OCI-LY7 (cell line): ENCODE data around the gene MOGAT3. TPM values are rescaled to one million over a fixed set of nuclear protein-coding genes. Genes with fewer than 3 reads are reported as not detected.

Experiments
- BruUV-seq: library from RNA; stranded (reverse); fragments of 400-500 nt; replicated peaks from 2 replicates; lab custom pipeline; 2021; lab: Mats Ljungman, UMichigan
- CTCF ChIA-PET: fragments of 300-600 bp; sonication (Branson Sonifier 250); formaldehyde crosslinking; loops from one replicate; lab custom pipeline; 2022; ENCODE audit warnings: antibody characterized with exemption; ENCODE audit not compliant: unreplicated experiment; lab: Charles Lee
- POLR2A ChIA-PET: fragments of 300-600 bp; sonication (Branson Sonifier 250); formaldehyde crosslinking; loops from one replicate; lab custom pipeline; 2022; ENCODE audit warnings: antibody characterized with exemption; lab: Charles Lee
- DNase-seq: peaks from one replicate; pipeline ENCODE4 v3.0.0-alpha.2; 2015; ENCODE audit warnings: low spot score
- H2AFZ ChIP-seq: fragments of 200-600 bp; sonication (generic), shearing (Covaris generic); 2 replicates; pipeline ENCODE4 v1.6.1; 2014; ENCODE audit warnings: mild to moderate bottlenecking, antibody characterized with exemption, low read length, moderate library complexity
- H3K27ac ChIP-seq: fragments of 200-600 bp; sonication (generic); 2 replicates; pipeline ENCODE4 v1.5.1; 2014; ENCODE audit warnings: mixed run types, low read depth, mild to moderate bottlenecking, moderate library complexity, low read length, inconsistent platforms; ENCODE audit not compliant: poor library complexity, severe bottlenecking
- H3K36me3 ChIP-seq: fragments of 200-600 bp; sonication (generic); 2 replicates; pipeline ENCODE4 v1.6.1; 2014; ENCODE audit warnings: mild to moderate bottlenecking, antibody characterized with exemption, low read length, moderate library complexity, mixed read lengths; ENCODE audit not compliant: insufficient read depth
- H3K4me1 ChIP-seq: fragments of 200-600 bp; sonication (generic); 2 replicates; pipeline ENCODE4 v1.5.1; 2014; ENCODE audit warnings: mild to moderate bottlenecking, low read length; ENCODE audit not compliant: insufficient read depth, poor library complexity, severe bottlenecking
- H3K4me2 ChIP-seq: fragments of 200-600 bp; sonication (generic); 2 replicates; pipeline ENCODE4 v1.6.1; 2014; ENCODE audit warnings: mild to moderate bottlenecking, low read length
- H3K4me3 ChIP-seq: fragments of 200-600 bp; sonication (generic); 2 replicates; pipeline ENCODE4 v1.5.1; 2014; ENCODE audit warnings: mild to moderate bottlenecking, low read depth, low read length; ENCODE audit not compliant: poor library complexity, severe bottlenecking
- H3K79me2 ChIP-seq: fragments of 200-600 bp; sonication (generic); 2 replicates; pipeline ENCODE4 v1.6.1; 2016; ENCODE audit warnings: low read depth, mild to moderate bottlenecking, low read length, moderate library complexity, mixed read lengths; ENCODE audit not compliant: insufficient read depth
- H3K9me2 ChIP-seq: fragments of 200-600 bp; sonication (generic); 2 replicates; pipeline ENCODE4 v1.6.1; 2016; ENCODE audit warnings: mild to moderate bottlenecking, low read length, mixed read lengths; ENCODE audit not compliant: insufficient read depth
- H3K9me3 ChIP-seq: fragments of 200-600 bp; sonication (generic); 2 replicates; pipeline ENCODE4 v1.6.1; 2014; ENCODE audit warnings: mild to moderate bottlenecking, mixed run types, low read length, mixed read lengths
- H4K20me1 ChIP-seq: fragments of 200-600 bp; sonication (generic); 2 replicates; pipeline ENCODE4 v1.6.1; 2014; ENCODE audit warnings: mild to moderate bottlenecking, antibody characterized with exemption, low read length, moderate library complexity, mixed read lengths; ENCODE audit not compliant: insufficient read depth
- CTCF ChIP-seq: fragments of 200-600 bp; sonication (generic); conservative IDR thresholded peaks from 2 replicates; pipeline ENCODE4 v1.5.1; 2014; ENCODE audit warnings: mild to moderate bottlenecking, antibody characterized with exemption, low read length, moderate library complexity, mixed read lengths
- EZH2phosphoT487 ChIP-seq: fragments of 200-600 bp; sonication (generic); IDR thresholded peaks from 2 replicates; pipeline ENCODE4 v1.6.1; 2018; ENCODE audit warnings: low read depth, borderline replicate concordance, mild to moderate bottlenecking, mixed run types, antibody characterized with exemption, low read length, moderate library complexity, mixed read lengths
- intact Hi-C: fragments of 100-400 bp; cut with micrococcal nuclease; formaldehyde crosslinking; loops from one replicate; pipeline ENCODE4 v1.10.0; 2022; ENCODE audit not compliant: unreplicated experiment
- total RNA-seq, 2 experiments: library from RNA; depleted of rRNA in 1 of 2; stranded (reverse); fragments of >200 nt in 1 of 2; shearing (Covaris generic) in 1 of 2; gene quantifications; 2 replicates each; pipeline ENCODE4 v1.2.3, GENCODE V29; 2014 to 2022

Gene MOGAT3
- total RNA-seq, 2 experiments from 2014 or later, result not detected

GRCh38 chr7:101189109-101189508 is 11.7 kb downstream of the MOGAT3 start:
- H3K79me2 ChIP-seq, result no peaks in the 10 kb centered on the region
- ChIA-PET POLR2A (no interaction called here), CTCF (no interaction called here)
- no peaks in the 10 kb centered on the region for H3K9me3 ChIP-seq
- no peak for DNase-seq
- H2AFZ ChIP-seq, result no peak overlapping the region
- intact Hi-C loops, result no loop called here
- BruUV-seq, result no TSS peak
- H3K4me1 ChIP-seq, result no peaks in the 10 kb centered on the region
- no peaks in the 10 kb centered on the region for H4K20me1 ChIP-seq
- TF ChIP-seq EZH2phosphoT487, result no peak
- no peak for TF ChIP-seq CTCF
- no peak overlapping the region for H3K4me3 ChIP-seq
- no peaks in the 10 kb centered on the region for H3K9me2 ChIP-seq
- no peak overlapping the region for H3K4me2 ChIP-seq
- H3K27ac ChIP-seq, result no peak overlapping the region
- no peaks in the 10 kb centered on the region for H3K36me3 ChIP-seq

GRCh38 chr7:101186844-101187428 is 13.9 kb downstream of the MOGAT3 start:
- no peaks in the 10 kb centered on the region for H3K79me2 ChIP-seq
- BruUV-seq, result no TSS peak
- no peak for DNase-seq
- H2AFZ ChIP-seq, result no peak overlapping the region
- no peaks in the 10 kb centered on the region for H3K9me2 ChIP-seq
- intact Hi-C loops, result no loop called here
- peaks cover 7% of the 10 kb centered on the region for H3K4me1 ChIP-seq
- H3K4me2 ChIP-seq, result no peak overlapping the region
- H3K27ac ChIP-seq, result no peak overlapping the region
- ChIA-PET POLR2A (interaction anchor here (0.7 kb wide), 1 partner anchor 31 kb away, joined by 4 read pairs; no protein-coding TSS in a partner anchor), CTCF (no interaction called here)
- H4K20me1 ChIP-seq, result no peaks in the 10 kb centered on the region
- no peak overlapping the region for H3K4me3 ChIP-seq
- no peak for TF ChIP-seq EZH2phosphoT487
- TF ChIP-seq CTCF, result no peak
- no peaks in the 10 kb centered on the region for H3K9me3 ChIP-seq
- H3K36me3 ChIP-seq, result no peaks in the 10 kb centered on the region

- BruUV-seq, result no TSS peak
These were observed 14.6 kb downstream of the MOGAT3 start for GRCh38 chr7:101186194-101186593.

More at GRCh38 chr7:101186194-101186593, 14.6 kb downstream of the MOGAT3 start:
- no peaks in the 10 kb centered on the region for H3K79me2 ChIP-seq
- H3K27ac ChIP-seq, result no peak overlapping the region
- intact Hi-C loops, result no loop called here
- DNase-seq, result no peak
- H3K36me3 ChIP-seq, result no peaks in the 10 kb centered on the region
- ChIA-PET CTCF (no interaction called here), POLR2A (no interaction called here)
- H4K20me1 ChIP-seq, result no peaks in the 10 kb centered on the region
- H3K4me2 ChIP-seq, result no peak overlapping the region
- H3K9me3 ChIP-seq, result no peaks in the 10 kb centered on the region
- H3K9me2 ChIP-seq, result no peaks in the 10 kb centered on the region
- H2AFZ ChIP-seq, result no peak overlapping the region
- no peak overlapping the region for H3K4me3 ChIP-seq
- TF ChIP-seq EZH2phosphoT487, result no peak
- TF ChIP-seq CTCF, result no peak
- H3K4me1 ChIP-seq, result peaks cover 8% of the 10 kb centered on the region
